Mammary epithelial cell (primary cell): ENCODE data around the gene GON4L.

Experiments used
- CTCF ChIP-seq, 2 donors: IDR thresholded peaks in 1 of 2; conservative IDR thresholded peaks in 1 of 2; 2 replicates each; pipeline ENCODE4 v1.5.1; 2011 to 2012; ENCODE audit warnings: inconsistent platforms in 2 of 2, low read length in 2 of 2, mild to moderate bottlenecking in 2 of 2, control low read depth in 1 of 2, low read depth in 1 of 2; ENCODE audit not compliant: insufficient read depth in 1 of 2; ENCODE audit errors: extremely low read depth in 1 of 2
- EZH2 ChIP-seq: IDR thresholded peaks from 2 replicates; pipeline ENCODE4 v1.6.1; 2012; ENCODE audit warnings: low read length, inconsistent platforms, borderline replicate concordance

- TF ChIP-seq EZH2 = no peak
- no peak for TF ChIP-seq CTCF (conservative IDR thresholded peaks at IDR 0.05 in 1 of 2, IDR thresholded peaks at IDR 0.05 in 1 of 2; ENCODE audit: extremely low read depth in 1 of 2, insufficient read depth in 1 of 2, low read depth in 1 of 2, low read length in 2 of 2)
Measured at GRCh38 chr1:155861896-155862295, 4.9 kb upstream of the GON4L start.
